ENCODE data around the gene EVI2B.

DNA sequence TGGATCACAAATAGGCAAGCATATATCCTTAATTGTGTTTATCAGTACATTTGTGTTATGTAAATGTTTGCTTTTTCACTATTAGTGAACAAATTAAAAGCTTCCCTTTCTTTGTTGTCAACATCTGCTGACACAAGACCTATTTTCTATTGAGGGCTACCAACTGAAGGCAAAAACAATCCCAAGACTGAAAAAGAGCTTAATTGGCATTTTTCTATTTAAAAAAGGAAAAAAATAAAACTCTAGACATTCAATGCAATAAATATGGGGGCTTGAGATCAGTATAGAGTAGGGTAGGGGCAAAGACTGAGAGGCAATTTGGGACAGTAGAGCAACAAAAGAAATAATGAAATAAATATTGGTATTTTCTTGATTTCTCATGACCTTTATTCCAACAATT, 41.1 kb downstream of the EVI2B start:
- TF ChIP-seq, protein P1, sequence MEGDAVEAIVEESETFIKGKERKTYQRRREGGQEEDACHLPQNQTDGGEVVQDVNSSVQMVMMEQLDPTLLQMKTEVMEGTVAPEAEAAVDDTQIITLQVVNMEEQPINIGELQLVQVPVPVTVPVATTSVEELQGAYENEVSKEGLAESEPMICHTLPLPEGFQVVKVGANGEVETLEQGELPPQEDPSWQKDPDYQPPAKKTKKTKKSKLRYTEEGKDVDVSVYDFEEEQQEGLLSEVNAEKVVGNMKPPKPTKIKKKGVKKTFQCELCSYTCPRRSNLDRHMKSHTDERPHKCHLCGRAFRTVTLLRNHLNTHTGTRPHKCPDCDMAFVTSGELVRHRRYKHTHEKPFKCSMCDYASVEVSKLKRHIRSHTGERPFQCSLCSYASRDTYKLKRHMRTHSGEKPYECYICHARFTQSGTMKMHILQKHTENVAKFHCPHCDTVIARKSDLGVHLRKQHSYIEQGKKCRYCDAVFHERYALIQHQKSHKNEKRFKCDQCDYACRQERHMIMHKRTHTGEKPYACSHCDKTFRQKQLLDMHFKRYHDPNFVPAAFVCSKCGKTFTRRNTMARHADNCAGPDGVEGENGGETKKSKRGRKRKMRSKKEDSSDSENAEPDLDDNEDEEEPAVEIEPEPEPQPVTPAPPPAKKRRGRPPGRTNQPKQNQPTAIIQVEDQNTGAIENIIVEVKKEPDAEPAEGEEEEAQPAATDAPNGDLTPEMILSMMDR (IDR thresholded peaks at IDR 0.05; ENCODE audit: insufficient read depth, low read length, poor library complexity, severe bottlenecking): no peak
- TF ChIP-seq EZH2phosphoT487 (conservative IDR thresholded peaks at IDR 0.05; ENCODE audit: low read length): no peak

Measured in SU-DHL-6 (cell line).